Keratinocyte (primary cell): ENCODE measurements around the gene ASIC1. TPM values are rescaled to one million over a fixed set of nuclear protein-coding genes. Genes with fewer than 3 reads are reported as not detected.

Experiments used
- DNase-seq: peaks from one replicate; pipeline ENCODE4 v3.0.0-alpha.2; 2011; ENCODE audit warnings: low read depth, missing footprints, low spot score
- FAIRE-seq: peaks from 2 replicates; lab custom pipeline; 2011; peaks lifted over from hg19 to GRCh38; lab: Jason Lieb, UNC
- H2AFZ ChIP-seq: 2 replicates; pipeline ENCODE4 v1.6.0; 2012; ENCODE audit warnings: low read length, control low read depth, inconsistent platforms; ENCODE audit not compliant: control insufficient read depth
- H3K27ac ChIP-seq: 2 replicates; pipeline ENCODE4 v1.5.1; 2011; ENCODE audit warnings: low read length; ENCODE audit not compliant: control insufficient read depth, insufficient read depth
- H3K27me3 ChIP-seq: 3 replicates; pipeline ENCODE4 v1.6.0; 2011; ENCODE audit warnings: low read length; ENCODE audit not compliant: control insufficient read depth, insufficient read depth; ENCODE audit errors: extremely low read depth
- H3K36me3 ChIP-seq, 2 experiments: 2 replicates in 1 of 2; 3 replicates in 1 of 2; pipeline ENCODE4 v1.5.1; 2011; ENCODE audit warnings: low read length in 2 of 2, mild to moderate bottlenecking in 1 of 2; ENCODE audit not compliant: control insufficient read depth in 2 of 2, insufficient read depth in 2 of 2; ENCODE audit errors: extremely low read depth in 1 of 2
- H3K4me1 ChIP-seq: 3 replicates; pipeline ENCODE4 v1.5.1; 2011; ENCODE audit warnings: low read length; ENCODE audit not compliant: control insufficient read depth, insufficient read depth; ENCODE audit errors: extremely low read depth
- H3K4me2 ChIP-seq: 3 replicates; pipeline ENCODE4 v1.6.0; 2011; ENCODE audit warnings: low read depth, low read length; ENCODE audit not compliant: control insufficient read depth, insufficient read depth; ENCODE audit errors: extremely low read depth
- H3K4me3 ChIP-seq, 3 experiments: fragments of 200-600 bp in 1 of 3; sonication (generic) in 1 of 3; 2 replicates in 2 of 3; 3 replicates in 1 of 3; pipeline ENCODE4 v1.5.1; 2011 to 2016; ENCODE audit warnings: low read length in 3 of 3, mild to moderate bottlenecking in 3 of 3, control low read depth in 2 of 3, inconsistent platforms in 1 of 3, low read depth in 1 of 3, mixed read lengths in 1 of 3, mixed run types in 1 of 3, moderate library complexity in 1 of 3; ENCODE audit not compliant: control insufficient read depth in 2 of 3, insufficient read depth in 2 of 3; ENCODE audit errors: extremely low read depth in 1 of 3
- H3K79me2 ChIP-seq: 2 replicates; pipeline ENCODE4 v1.6.0; 2012; ENCODE audit warnings: low read length; ENCODE audit not compliant: control insufficient read depth, insufficient read depth
- H3K9ac ChIP-seq: 3 replicates; pipeline ENCODE4 v1.6.0; 2011; ENCODE audit warnings: low read length; ENCODE audit not compliant: control insufficient read depth, insufficient read depth; ENCODE audit errors: extremely low read depth
- H3K9me1 ChIP-seq: 3 replicates; pipeline ENCODE4 v1.6.0; 2011; ENCODE audit warnings: low read length; ENCODE audit not compliant: control insufficient read depth, insufficient read depth; ENCODE audit errors: extremely low read depth
- H3K9me3 ChIP-seq: 2 replicates; pipeline ENCODE4 v1.5.1; 2012; ENCODE audit warnings: low read depth, low read length; ENCODE audit not compliant: control insufficient read depth
- H4K20me1 ChIP-seq: 3 replicates; pipeline ENCODE4 v1.6.0; 2011; ENCODE audit warnings: low read length; ENCODE audit not compliant: control insufficient read depth, insufficient read depth; ENCODE audit errors: extremely low read depth
- EZH2 ChIP-seq: IDR thresholded peaks from one replicate; pipeline ENCODE4 v1.6.1; 2012; ENCODE audit warnings: inconsistent platforms, mild to moderate bottlenecking, low read length, moderate library complexity
- dilution Hi-C: fragments of 300-500 bp; cut with MboI; formaldehyde crosslinking; loops from one replicate; pipeline ENCODE4 v1.7.0; 2020; ENCODE audit warnings: low sequenced_read_pairs; ENCODE audit not compliant: extremely low pct_ligation_motif_present
- polyA plus RNA-seq, 5 experiments: library from polyadenylated mRNA; depleted of rRNA in 3 of 5; stranded (reverse) in 3 of 5; stranded (forward) in 1 of 5; unstranded in 1 of 5; fragments of >200 nt; gene quantifications; 1 replicate in 1 of 5; 2 replicates in 3 of 5; 3 replicates in 1 of 5; pipeline versions ENCODE4 v1.2.1 to v1.2.3, GENCODE V29; 2011 to 2012; ENCODE audit warnings: missing spikeins in 2 of 5, low read depth in 1 of 5, low replicate concordance in 1 of 5
- TF ChIP-seq, protein P1 (sequence below), 3 experiments: IDR thresholded peaks in 1 of 3; conservative IDR thresholded peaks in 1 of 3; optimal IDR thresholded peaks in 1 of 3; 2 replicates in 2 of 3; 3 replicates in 1 of 3; pipeline versions ENCODE3 to v1.5.1; 2011; ENCODE audit warnings: low read length in 3 of 3, mild to moderate bottlenecking in 3 of 3, moderate library complexity in 2 of 3, control low read depth in 1 of 3, inconsistent platforms in 1 of 3; ENCODE audit not compliant: insufficient read depth in 2 of 3; ENCODE audit errors: extremely low read depth in 1 of 3

Gene ASIC1
- polyA plus RNA-seq, 1 donor (not counting 4 experiments of a cell fraction or from before 2014, with no cell fraction given) = 5.7 TPM

DNA sequence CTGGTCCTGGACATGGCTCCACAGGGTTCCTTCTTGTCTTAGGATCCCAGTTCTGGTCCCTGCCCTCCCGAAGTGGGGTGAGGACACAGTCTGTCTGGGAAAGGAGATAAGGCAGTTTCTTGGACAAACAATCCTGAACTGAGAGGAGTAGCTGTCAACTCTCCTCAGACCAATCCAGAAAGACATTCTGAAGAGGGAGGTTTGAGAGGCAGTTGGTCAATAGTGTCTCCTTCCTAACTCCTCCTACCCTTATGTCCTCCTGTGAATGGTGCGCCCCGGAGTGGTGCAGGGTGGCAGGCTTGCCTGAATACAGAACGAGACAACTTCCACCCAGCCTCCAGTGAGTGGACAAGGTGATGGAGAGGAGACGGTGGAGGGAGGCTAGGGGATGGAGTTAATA lies 15.4 kb upstream of the ASIC1 start:
- Histone ChIP-seq H3K4me2 (no peak overlapping the region), H3K79me2 (no peaks in the 10 kb centered on the region), H3K27me3 (no peaks in the 10 kb centered on the region), H3K4me1 (peaks cover 9% of the 10 kb centered on the region), H3K4me3 (no peak overlapping the region), H3K9ac (no peak overlapping the region), H2AFZ (no peak overlapping the region), H4K20me1 (no peaks in the 10 kb centered on the region), H3K36me3 (no peaks in the 10 kb centered on the region), H3K9me1 (no peaks in the 10 kb centered on the region), H3K27ac (no peak overlapping the region), H3K9me3 (no peaks in the 10 kb centered on the region)
- FAIRE-seq (no peak), DNase-seq (no peak)
- TF ChIP-seq, protein P1, sequence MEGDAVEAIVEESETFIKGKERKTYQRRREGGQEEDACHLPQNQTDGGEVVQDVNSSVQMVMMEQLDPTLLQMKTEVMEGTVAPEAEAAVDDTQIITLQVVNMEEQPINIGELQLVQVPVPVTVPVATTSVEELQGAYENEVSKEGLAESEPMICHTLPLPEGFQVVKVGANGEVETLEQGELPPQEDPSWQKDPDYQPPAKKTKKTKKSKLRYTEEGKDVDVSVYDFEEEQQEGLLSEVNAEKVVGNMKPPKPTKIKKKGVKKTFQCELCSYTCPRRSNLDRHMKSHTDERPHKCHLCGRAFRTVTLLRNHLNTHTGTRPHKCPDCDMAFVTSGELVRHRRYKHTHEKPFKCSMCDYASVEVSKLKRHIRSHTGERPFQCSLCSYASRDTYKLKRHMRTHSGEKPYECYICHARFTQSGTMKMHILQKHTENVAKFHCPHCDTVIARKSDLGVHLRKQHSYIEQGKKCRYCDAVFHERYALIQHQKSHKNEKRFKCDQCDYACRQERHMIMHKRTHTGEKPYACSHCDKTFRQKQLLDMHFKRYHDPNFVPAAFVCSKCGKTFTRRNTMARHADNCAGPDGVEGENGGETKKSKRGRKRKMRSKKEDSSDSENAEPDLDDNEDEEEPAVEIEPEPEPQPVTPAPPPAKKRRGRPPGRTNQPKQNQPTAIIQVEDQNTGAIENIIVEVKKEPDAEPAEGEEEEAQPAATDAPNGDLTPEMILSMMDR (optimal IDR thresholded peaks at IDR 0.05 in 1 of 3, IDR thresholded peaks at IDR 0.05 in 1 of 3, conservative IDR thresholded peaks at IDR 0.05 in 1 of 3; ENCODE audit: extremely low read depth in 1 of 3, insufficient read depth in 2 of 3, low read length in 3 of 3) = no peak
- TF ChIP-seq EZH2 = no peak
- dilution Hi-C loops = no loop called here

DNA sequence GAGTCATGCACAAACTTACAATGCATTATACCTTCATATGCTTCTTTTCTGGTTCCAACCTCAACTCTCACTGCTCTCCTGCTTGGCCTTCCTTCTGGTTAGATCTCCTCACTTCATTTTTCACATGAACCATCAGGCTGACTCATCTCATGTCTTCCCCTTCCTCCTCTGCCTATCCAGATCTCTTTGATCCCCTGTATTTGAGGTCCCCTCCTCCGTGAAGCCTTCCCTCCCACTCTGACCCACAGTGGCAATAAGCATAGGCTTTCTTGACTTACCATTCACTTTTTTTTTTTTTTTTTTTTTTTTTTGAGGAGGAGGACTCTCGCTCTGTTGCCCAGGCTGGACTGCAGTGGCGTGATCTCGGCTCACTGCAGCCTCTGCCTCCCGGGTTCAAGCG lies 14.7 kb upstream of the ASIC1 start:
- no peak overlapping the region for H2AFZ ChIP-seq
- H3K36me3 ChIP-seq = no peaks in the 10 kb centered on the region
- dilution Hi-C loops = no loop called here
- H3K4me1 ChIP-seq = peaks cover 9% of the 10 kb centered on the region
- no peak overlapping the region for H3K9ac ChIP-seq
- H3K27me3 ChIP-seq = no peaks in the 10 kb centered on the region
- DNase-seq = no peak
- H3K27ac ChIP-seq = no peak overlapping the region
- no peaks in the 10 kb centered on the region for H4K20me1 ChIP-seq
- no peak overlapping the region for H3K4me2 ChIP-seq
- no peak for TF ChIP-seq EZH2
- TF ChIP-seq, protein P1 (optimal IDR thresholded peaks at IDR 0.05 in 1 of 3, IDR thresholded peaks at IDR 0.05 in 1 of 3, conservative IDR thresholded peaks at IDR 0.05 in 1 of 3; ENCODE audit: extremely low read depth in 1 of 3, insufficient read depth in 2 of 3, low read length in 3 of 3) = no peak
- no peaks in the 10 kb centered on the region for H3K9me1 ChIP-seq
- H3K79me2 ChIP-seq = no peaks in the 10 kb centered on the region
- FAIRE-seq = no peak
- H3K9me3 ChIP-seq = no peaks in the 10 kb centered on the region
- H3K4me3 ChIP-seq = no peak overlapping the region
